ENCODE measurements around the gene RPGRIP1.
"Not testable (repeated sequence)": the region's sequence is repeated elsewhere in the genome, so short reads cannot be mapped to it uniquely, and the experiment has no call there.

RPGRIP1 gene

GRCh38 chr14:21267886-21268616 lies 11.8 kb upstream of the RPGRIP1 start:
- no peak for DNase-seq (ENCODE audit: low read depth)
- H3K4me3 ChIP-seq (ENCODE audit: low read length), result peak overlapping the region; percentile 76
- TF ChIP-seq CTCF (IDR thresholded peaks at IDR 0.05; ENCODE audit: insufficient read depth, low read depth, low read length, missing control alignments), result no peak

- TF ChIP-seq CTCF (IDR thresholded peaks at IDR 0.05; ENCODE audit: insufficient read depth, low read depth, low read length, missing control alignments), result no peak
- H3K4me3 ChIP-seq (ENCODE audit: low read length), result peak overlapping the region; percentile 76
- peak; percentile 72 for DNase-seq (ENCODE audit: low read depth)
These were observed 11.1 kb upstream of the RPGRIP1 start for GRCh38 chr14:21268617-21269251.

GRCh38 chr14:21269252-21270046 lies 10.4 kb upstream of the RPGRIP1 start, which contains the start of gene HNRNPC:
HNRNPC (minus strand) TSS chr14:21269442; CDS start chr14:21234193, 35,249 bp downstream.
- peak; percentile 100 for DNase-seq (ENCODE audit: low read depth)

GRCh38 chr14:21272661-21273060 lies 7.2 kb upstream of the RPGRIP1 start:
- DNase-seq (ENCODE audit: low read depth); H3K4me3 ChIP-seq (ENCODE audit: low read length): not testable (repeated sequence)

More at GRCh38 chr14:21269252-21270046, 10.4 kb upstream of the RPGRIP1 start, which contains the start of gene HNRNPC:
- peak within 1 kb of the TSS; percentile 76 for H3K4me3 ChIP-seq (ENCODE audit: low read length)
- TF ChIP-seq CTCF (IDR thresholded peaks at IDR 0.05; ENCODE audit: insufficient read depth, low read depth, low read length, missing control alignments), result no peak

- no peak overlapping the region for H3K4me3 ChIP-seq (ENCODE audit: low read length)
- TF ChIP-seq CTCF (IDR thresholded peaks at IDR 0.05; ENCODE audit: insufficient read depth, low read depth, low read length, missing control alignments), result no peak
- DNase-seq (ENCODE audit: low read depth), result no peak
These were observed 4.5 kb upstream of the RPGRIP1 start for GRCh38 chr14:21275261-21275858.

GRCh38 chr14:21278632-21279031 lies 1.3 kb upstream of the RPGRIP1 start:
- no peak for DNase-seq (ENCODE audit: low read depth)
- H3K4me3 ChIP-seq (ENCODE audit: low read length), result no peak overlapping the region
- no peak for TF ChIP-seq CTCF (IDR thresholded peaks at IDR 0.05; ENCODE audit: insufficient read depth, low read depth, low read length, missing control alignments)

GRCh38 chr14:21281917-21282316 lies 2.0 kb downstream of the RPGRIP1 start:
- not testable (repeated sequence) for DNase-seq (ENCODE audit: low read depth)

GRCh38 chr14:21286516-21286915 lies 6.6 kb downstream of the RPGRIP1 start:
- DNase-seq (ENCODE audit: low read depth); H3K4me3 ChIP-seq (ENCODE audit: low read length): not testable (repeated sequence)

More at GRCh38 chr14:21281917-21282316, 2.0 kb downstream of the RPGRIP1 start:
- not testable (repeated sequence) for H3K4me3 ChIP-seq (ENCODE audit: low read length)
